GM12878 (cell line): ENCODE results near the gene UQCRH. TPM values are rescaled to one million over a fixed set of nuclear protein-coding genes. Genes with fewer than 3 reads are reported as not detected.
"Not testable (repeated sequence)": the region's sequence is repeated elsewhere in the genome, so short reads cannot be mapped to it uniquely, and the experiment has no call there.

Experiments used
- ATAC-seq: fragments of 200-7000 bp; cut with Tn5 transposase; 3 replicates; pipeline ENCODE4 v1.9.1; 2020; ENCODE audit warnings: mild to moderate bottlenecking, moderate library complexity
- BruUV-seq: library from RNA; stranded (reverse); fragments of 400-500 nt; replicated peaks from 2 replicates; lab custom pipeline; 2021; lab: Mats Ljungman, UMichigan
- CTCF ChIA-PET: fragments of 300-600 bp; sonication (Branson Sonifier 250); formaldehyde crosslinking; extraction: SDS; loops from one replicate; lab custom pipeline; 2021; ENCODE audit warnings: inconsistent platforms; lab: Yijun Ruan, JAX
- POLR2A ChIA-PET: fragments of 350-600 bp; formaldehyde crosslinking; extraction: SDS; loops from one replicate; lab custom pipeline; 2021; ENCODE audit warnings: inconsistent platforms; lab: Charles Lee
- RAD21 ChIA-PET: fragments of 300-600 bp; sonication (Branson Sonifier 250); formaldehyde crosslinking; loops from one replicate; lab custom pipeline; 2023; ENCODE audit warnings: antibody characterized with exemption; ENCODE audit not compliant: unreplicated experiment; lab: Charles Lee
- SMC1A ChIA-PET: fragments of 300-600 bp; sonication (Branson Sonifier 250); formaldehyde crosslinking; loops from one replicate; lab custom pipeline; 2023; ENCODE audit not compliant: unreplicated experiment, uncharacterized antibody; lab: Charles Lee
- DNase-seq: peaks from one replicate; pipeline ENCODE4 v3.0.0-alpha.2; 2011; ENCODE audit warnings: low read depth, low spot score
- FAIRE-seq: peaks from 3 replicates; lab custom pipeline; 2011; peaks lifted over from hg19 to GRCh38; lab: Jason Lieb, UNC
- H2AFZ ChIP-seq: 2 replicates; pipeline ENCODE4 v1.6.0; 2011; ENCODE audit warnings: low read depth, low read length, control low read depth; ENCODE audit not compliant: control insufficient read depth
- H3K27ac ChIP-seq: 2 replicates; pipeline ENCODE4 v1.5.1; 2011; ENCODE audit warnings: control low read depth; ENCODE audit not compliant: control insufficient read depth, insufficient read depth
- H3K27me3 ChIP-seq, 2 experiments: replicated peaks in 1 of 2; 2 replicates each; pipeline versions ENCODE4 v1.6.0 to v1.6.1; 2011; ENCODE audit warnings: low read length in 1 of 2; ENCODE audit not compliant: control insufficient read depth in 2 of 2, insufficient read depth in 2 of 2
- H3K36me3 ChIP-seq, 2 experiments: 2 replicates each; pipeline ENCODE4 v1.5.1; 2011; ENCODE audit warnings: low read length in 1 of 2; ENCODE audit not compliant: control insufficient read depth in 2 of 2, insufficient read depth in 2 of 2
- H3K4me1 ChIP-seq: 2 replicates; pipeline ENCODE4 v1.6.1; 2011; ENCODE audit warnings: mild to moderate bottlenecking, low read length, moderate library complexity, mixed read lengths; ENCODE audit not compliant: control insufficient read depth, insufficient read depth
- H3K4me2 ChIP-seq: 2 replicates; pipeline ENCODE4 v1.6.0; 2011; ENCODE audit warnings: control low read depth; ENCODE audit not compliant: control insufficient read depth, insufficient read depth
- H3K4me3 ChIP-seq: fragments of 200-600 bp; sonication (generic); 2 replicates; pipeline ENCODE4 v1.5.1; 2016
- H3K79me2 ChIP-seq: 2 replicates; pipeline ENCODE4 v1.6.0; 2011; ENCODE audit warnings: low read length; ENCODE audit not compliant: control insufficient read depth, insufficient read depth
- H3K9ac ChIP-seq: 2 replicates; pipeline ENCODE4 v1.8.0; 2011; ENCODE audit warnings: low read length, control low read depth, mixed read lengths; ENCODE audit not compliant: control insufficient read depth, insufficient read depth
- H3K9me3 ChIP-seq: replicated peaks from 3 replicates; pipeline ENCODE4 v1.5.1; 2011; ENCODE audit warnings: mild to moderate bottlenecking, low read length; ENCODE audit not compliant: control insufficient read depth, insufficient read depth
- H4K20me1 ChIP-seq: 2 replicates; pipeline ENCODE4 v1.6.0; 2011; ENCODE audit not compliant: control insufficient read depth, insufficient read depth
- BACH1 ChIP-seq: fragments of 450-650 bp; IDR thresholded peaks from 2 replicates; pipeline ENCODE4 v1.6.1; 2017; ENCODE audit warnings: mild to moderate bottlenecking, borderline replicate concordance
- BMI1 ChIP-seq: fragments of 450-650 bp; IDR thresholded peaks from 2 replicates; pipeline ENCODE4 v1.6.1; 2016; ENCODE audit warnings: mild to moderate bottlenecking, moderate library complexity, borderline replicate concordance
- PAX5 ChIP-seq: IDR thresholded peaks from 2 replicates; pipeline ENCODE4 v1.6.1; 2011; ENCODE audit warnings: low read depth, low read length, borderline replicate concordance
- USF1 ChIP-seq: IDR thresholded peaks from 2 replicates; pipeline ENCODE4 v1.6.1; 2011; ENCODE audit warnings: borderline replicate concordance, low read depth, mild to moderate bottlenecking, moderate library complexity, mixed read lengths, low read length; ENCODE audit not compliant: insufficient read depth; ENCODE audit errors: extremely low read length
- USF2 ChIP-seq: IDR thresholded peaks from 2 replicates; pipeline ENCODE4 v1.6.1; 2011; ENCODE audit warnings: low read depth, low read length, improper control_type of control experiment, borderline replicate concordance
- ZNF217 ChIP-seq: fragments of 450-650 bp; IDR thresholded peaks from 2 replicates; pipeline ENCODE4 v1.6.1; 2017; ENCODE audit warnings: antibody characterized with exemption, mild to moderate bottlenecking
- ZNF384 ChIP-seq: IDR thresholded peaks from 2 replicates; pipeline ENCODE4 v1.6.1; 2012; ENCODE audit warnings: low read depth, mild to moderate bottlenecking, low read length, improper control_type of control experiment, borderline replicate concordance
- ZSCAN29 ChIP-seq: fragments of 450-650 bp; IDR thresholded peaks from 2 replicates; pipeline ENCODE4 v1.6.1; 2017; ENCODE audit warnings: mild to moderate bottlenecking, moderate library complexity
- WGBS: methylation state at CpG from one replicate; pipeline ENCODE4 v1.1.6; 2016; ENCODE audit warnings: low lambda C conversion rate; ENCODE audit not compliant: insufficient replicate concordance, insufficient coverage; ENCODE audit errors: missing lambda C conversion rate; 5-methylcytosine and 5-hydroxymethylcytosine counted together
- in situ Hi-C: fragments of 300-500 bp; cut with MboI; formaldehyde crosslinking; loops from 9 replicates; pipeline ENCODE4 v1.14.3; 2018; ENCODE audit warnings: mixed read lengths
- intact Hi-C: fragments of 100-400 bp; cut with micrococcal nuclease; formaldehyde crosslinking; loops from one replicate; pipeline ENCODE4 v1.14.2; 2022; ENCODE audit not compliant: unreplicated experiment
- polyA plus RNA-seq, 11 experiments: library from polyadenylated mRNA; depleted of rRNA in 4 of 11; unstranded in 6 of 11; stranded (reverse) in 5 of 11; fragments of >200 nt; fragmentation: Nextera tagmentation in 4 of 11; fragmentation: Illumina TruSeq in 1 of 11; extraction: Ambion mirVana in 4 of 11; extraction: Trizol in 1 of 11; gene quantifications; 1 replicate in 1 of 11; 2 replicates in 10 of 11; pipeline versions ENCODE4 v1.2.1 to v1.2.3, GENCODE V29; 2011 to 2016; ENCODE audit warnings: inconsistent platforms in 2 of 11, missing spikeins in 2 of 11, low read depth in 1 of 11
- total RNA-seq, 4 experiments: library from RNA; depleted of rRNA in 3 of 4; stranded (reverse); fragments of >200 nt in 3 of 4; fragmentation: Illumina TruSeq in 1 of 4; extraction: Trizol in 1 of 4; gene quantifications; 2 replicates each; pipeline versions ENCODE4 v1.2.1 to v1.2.3, GENCODE V29; 2013 to 2021
- TF ChIP-seq, protein P1 (sequence below): fragments of 450-650 bp; IDR thresholded peaks from 2 replicates; pipeline ENCODE4 v1.6.1; 2017; ENCODE audit warnings: borderline replicate concordance

Gene UQCRH
- total and polyA plus RNA-seq, 10 of the 15 experiments (the other 5 are each of a cell fraction or from before 2014, with no cell fraction given) = 363 to 1,782 (median 597) TPM

- TF ChIP-seq ZNF217 = no peak
- TF ChIP-seq USF1 = no peak
Observed at GRCh38 chr1:46352363-46352762, 48.9 kb downstream of the UQCRH start (continued).

- H3K4me3 ChIP-seq, H3K4me1 ChIP-seq, H3K27ac ChIP-seq, H3K9ac ChIP-seq, H2AFZ ChIP-seq, FAIRE-seq, H3K9me3 ChIP-seq, BruUV-seq, DNase-seq, H3K4me2 ChIP-seq, H3K79me2 ChIP-seq, H4K20me1 ChIP-seq, intact Hi-C loops, H3K27me3 ChIP-seq, in situ Hi-C loops, ATAC-seq: not testable (repeated sequence)
- RAD21 ChIA-PET = interaction anchor here (0.8 kb wide), 1 partner anchor 73 kb away, joined by 3 read pairs; no protein-coding TSS in a partner anchor
- peaks cover 9 to 33% of the 10 kb centered on the region in 2 experiments for H3K36me3 ChIP-seq
- WGBS = 91% methylated on average over 2 of the region's 5 CpGs
- POLR2A ChIA-PET = interaction anchor here (0.7 to 1.1 kb wide), 2 partner anchors 8 to 10 kb away, joined by 4 read pairs; no protein-coding TSS in a partner anchor
- CTCF ChIA-PET = interaction anchor here (0.7 to 1.5 kb wide), 3 partner anchors 11 to 412 kb away, joined by 3 to 5 read pairs (median 4); no protein-coding TSS in a partner anchor
- SMC1A ChIA-PET = interaction anchor here (0.8 kb wide), 1 partner anchor 22 kb away, joined by 3 read pairs; no protein-coding TSS in a partner anchor
Observed at GRCh38 chr1:46355920-46356319, 52.4 kb downstream of the UQCRH start.

GRCh38 chr1:46362158-46362557 is 58.7 kb downstream of the UQCRH start:
- no peaks in the 10 kb centered on the region for H4K20me1 ChIP-seq
- H3K79me2 ChIP-seq = no peaks in the 10 kb centered on the region
- CTCF ChIA-PET = interaction anchor here (1.4 kb wide), 1 partner anchor 29 kb away, joined by 4 read pairs; no protein-coding TSS in a partner anchor
- peaks cover 18 to 32% of the 10 kb centered on the region in 2 experiments for H3K36me3 ChIP-seq
- POLR2A ChIA-PET = interaction anchor here (0.6 kb wide), 1 partner anchor 1698 kb away, joined by 3 read pairs; no protein-coding TSS in a partner anchor
- TF ChIP-seq ZNF384 (no peak), PAX5 (no peak), USF2 (no peak), BMI1 (no peak), ZSCAN29 (no peak), BACH1 (no peak)
- TF ChIP-seq, protein P1, sequence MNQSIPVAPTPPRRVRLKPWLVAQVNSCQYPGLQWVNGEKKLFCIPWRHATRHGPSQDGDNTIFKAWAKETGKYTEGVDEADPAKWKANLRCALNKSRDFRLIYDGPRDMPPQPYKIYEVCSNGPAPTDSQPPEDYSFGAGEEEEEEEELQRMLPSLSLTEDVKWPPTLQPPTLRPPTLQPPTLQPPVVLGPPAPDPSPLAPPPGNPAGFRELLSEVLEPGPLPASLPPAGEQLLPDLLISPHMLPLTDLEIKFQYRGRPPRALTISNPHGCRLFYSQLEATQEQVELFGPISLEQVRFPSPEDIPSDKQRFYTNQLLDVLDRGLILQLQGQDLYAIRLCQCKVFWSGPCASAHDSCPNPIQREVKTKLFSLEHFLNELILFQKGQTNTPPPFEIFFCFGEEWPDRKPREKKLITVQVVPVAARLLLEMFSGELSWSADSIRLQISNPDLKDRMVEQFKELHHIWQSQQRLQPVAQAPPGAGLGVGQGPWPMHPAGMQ = no peak
- TF ChIP-seq, all 136 proteins: peak for 0
- no peak overlapping the region for H3K27ac ChIP-seq
- H2AFZ ChIP-seq = no peak overlapping the region
- intact Hi-C loops = no loop called here
- ChIA-PET RAD21 (no interaction called here), SMC1A (interaction anchor here (0.9 kb wide), 1 partner anchor 90 kb away, joined by 3 read pairs; no protein-coding TSS in a partner anchor)
- no peaks in the 10 kb centered on the region for H3K9me3 ChIP-seq
- no peaks in the 10 kb centered on the region for H3K27me3 ChIP-seq
- no peak overlapping the region for H3K9ac ChIP-seq
- H3K4me3 ChIP-seq = no peak overlapping the region
- no TSS peak for BruUV-seq
- WGBS = 99% methylated on average over 3 of the region's 3 CpGs
- no peak for ATAC-seq
- H3K4me2 ChIP-seq = no peak overlapping the region
- in situ Hi-C loops = no loop called here
- DNase-seq = no peak
- no peak for FAIRE-seq
- no peaks in the 10 kb centered on the region for H3K4me1 ChIP-seq
